SK-N-SH treated with all-trans-retinoic acid at 6 μM for 48 hours (cell line): ENCODE measurements around the gene ACE.

Source experiments
- ATAC-seq: fragments of 200-7000 bp; cut with Tn5 transposase; 3 replicates; pipeline ENCODE4 v1.9.1; 2020; ENCODE audit warnings: mild to moderate bottlenecking, moderate library complexity
- ARNTL ChIP-seq: fragments of 450-650 bp; formaldehyde crosslinking; IDR thresholded peaks from 2 replicates; pipeline ENCODE4 v1.5.0; 2020; ENCODE audit warnings: low read depth, mild to moderate bottlenecking, moderate library complexity, borderline replicate concordance
- BACH2 ChIP-seq: fragments of 250-450 bp; sonication (Bioruptor Pico); IDR thresholded peaks from 2 replicates; pipeline ENCODE4 v1.9.0; 2021; ENCODE audit warnings: mild to moderate bottlenecking, borderline replicate concordance
- CREB5 ChIP-seq: fragments of 250-450 bp; sonication (Bioruptor Pico); IDR thresholded peaks from 2 replicates; pipeline ENCODE4 v1.5.1; 2020; ENCODE audit warnings: low read depth, mild to moderate bottlenecking, moderate library complexity
- CSDC2 ChIP-seq: fragments of 250-450 bp; sonication (Bioruptor Pico); IDR thresholded peaks from 2 replicates; pipeline ENCODE4 v1.5.0; 2020; ENCODE audit warnings: mild to moderate bottlenecking, moderate library complexity
- ESRRG ChIP-seq: fragments of 250-450 bp; sonication (Bioruptor Pico); IDR thresholded peaks from 2 replicates; pipeline ENCODE4 v1.6.1; 2021; ENCODE audit warnings: mild to moderate bottlenecking
- GLIS3 ChIP-seq: fragments of 250-450 bp; sonication (Bioruptor Pico); IDR thresholded peaks from 2 replicates; pipeline ENCODE4 v1.5.0; 2020; ENCODE audit warnings: mild to moderate bottlenecking, moderate library complexity
- ISL1 ChIP-seq: fragments of 250-450 bp; sonication (Bioruptor Pico); IDR thresholded peaks from 2 replicates; pipeline ENCODE4 v2.1.2; 2022; ENCODE audit warnings: mild to moderate bottlenecking, moderate library complexity
- OSR1 ChIP-seq: fragments of 250-450 bp; sonication (Bioruptor Pico); IDR thresholded peaks from 2 replicates; pipeline ENCODE4 v1.8.0; 2022; ENCODE audit warnings: moderate library complexity, mild to moderate bottlenecking, inconsistent platforms
- PATZ1 ChIP-seq: fragments of 250-450 bp; sonication (Bioruptor Pico); IDR thresholded peaks from 2 replicates; pipeline ENCODE4 v1.8.0; 2020; ENCODE audit warnings: mild to moderate bottlenecking, moderate library complexity, borderline replicate concordance
- POU6F1 ChIP-seq: fragments of 250-450 bp; sonication (Bioruptor Pico); IDR thresholded peaks from 2 replicates; pipeline ENCODE4 v1.8.0; 2021; ENCODE audit warnings: low read depth, mild to moderate bottlenecking, moderate library complexity, borderline replicate concordance
- PPARA ChIP-seq: fragments of 250-450 bp; sonication (Bioruptor Pico); IDR thresholded peaks from 2 replicates; pipeline ENCODE4 v1.5.0; 2020; ENCODE audit warnings: mild to moderate bottlenecking, borderline replicate concordance
- RARB ChIP-seq: fragments of 250-450 bp; sonication (Bioruptor Pico); IDR thresholded peaks from 2 replicates; pipeline ENCODE4 v1.8.0; 2021; ENCODE audit warnings: mild to moderate bottlenecking, moderate library complexity
- SNAI2 ChIP-seq: fragments of 250-450 bp; sonication (Bioruptor Pico); IDR thresholded peaks from 2 replicates; pipeline ENCODE4 v1.5.0; 2020; ENCODE audit warnings: mild to moderate bottlenecking, moderate library complexity
- TCF4 ChIP-seq: fragments of 250-450 bp; sonication (Bioruptor Pico); IDR thresholded peaks from 2 replicates; pipeline ENCODE4 v1.8.0; 2021; ENCODE audit warnings: mild to moderate bottlenecking, moderate library complexity, borderline replicate concordance
- TOX ChIP-seq: fragments of 250-450 bp; sonication (Bioruptor Pico); IDR thresholded peaks from 2 replicates; pipeline ENCODE4 v1.8.0; 2021; ENCODE audit warnings: mild to moderate bottlenecking, moderate library complexity, borderline replicate concordance
- TSHZ2 ChIP-seq: fragments of 250-450 bp; sonication (Bioruptor Pico); IDR thresholded peaks from 2 replicates; pipeline ENCODE4 v1.5.0; 2020; ENCODE audit warnings: mild to moderate bottlenecking, moderate library complexity
- ZC3H10 ChIP-seq: fragments of 250-450 bp; sonication (Bioruptor Pico); IDR thresholded peaks from 2 replicates; pipeline ENCODE4 v1.5.1; 2021; ENCODE audit warnings: mild to moderate bottlenecking, moderate library complexity
- ZFP3 ChIP-seq: fragments of 250-450 bp; sonication (Bioruptor Pico); IDR thresholded peaks from 2 replicates; pipeline ENCODE4 v1.5.0; 2020; ENCODE audit warnings: mild to moderate bottlenecking, moderate library complexity
- ZFP30 ChIP-seq: fragments of 450-650 bp; formaldehyde crosslinking; IDR thresholded peaks from 2 replicates; pipeline ENCODE4 v1.5.0; 2022; ENCODE audit warnings: mild to moderate bottlenecking, moderate library complexity
- ZNF565 ChIP-seq: fragments of 450-650 bp; formaldehyde crosslinking; conservative IDR thresholded peaks from 2 replicates; pipeline ENCODE4 v1.5.0; 2020; ENCODE audit warnings: low read depth, mild to moderate bottlenecking, moderate library complexity
- ZNF70 ChIP-seq: fragments of 450-650 bp; formaldehyde crosslinking; IDR thresholded peaks from 2 replicates; pipeline ENCODE4 v1.5.0; 2020; ENCODE audit warnings: mild to moderate bottlenecking, moderate library complexity
- ZNF8 ChIP-seq: fragments of 450-650 bp; formaldehyde crosslinking; IDR thresholded peaks from 2 replicates; pipeline ENCODE4 v1.5.0; 2020; ENCODE audit warnings: mild to moderate bottlenecking, moderate library complexity
- TF ChIP-seq, protein P1 (sequence below): fragments of 250-450 bp; sonication (Bioruptor Pico); IDR thresholded peaks from 2 replicates; pipeline ENCODE4 v1.5.1; 2021; ENCODE audit warnings: mild to moderate bottlenecking, moderate library complexity

The ACE gene

GRCh38 chr17:63433746-63434591 is 42.9 kb upstream of the ACE start:
- peak; percentile 75 for ATAC-seq
- TF ChIP-seq RARB (CRISPR knock-in tag) (no peak), TOX (no peak), ZFP30 (CRISPR knock-in tag) (no peak), TCF4 (CRISPR knock-in tag) (no peak), PATZ1 (CRISPR knock-in tag) (no peak), ZNF70 (CRISPR knock-in tag) (no peak), OSR1 (no peak), CREB5 (CRISPR knock-in tag) (0 out of 2 replicates have a peak, but pooled peaks have one; percentile 5), ZC3H10 (no peak), ZFP3 (CRISPR knock-in tag) (0 out of 2 replicates have a peak, but pooled peaks have one; percentile 48), PPARA (no peak), GLIS3 (CRISPR knock-in tag) (no peak), POU6F1 (CRISPR knock-in tag) (0 out of 2 replicates have a peak, but pooled peaks have one; percentile 48), ARNTL (CRISPR knock-in tag) (no peak), SNAI2 (CRISPR knock-in tag) (0 out of 2 replicates have a peak, but pooled peaks have one; percentile 12), CSDC2 (CRISPR knock-in tag) (no peak; the same call in 1 of the 2 replicates), ZNF565 (no peak), ZNF8 (CRISPR knock-in tag) (no peak), BACH2 (no peak), ISL1 (CRISPR knock-in tag) (peak; percentile 16; the same call in 1 of the 2 replicates), TSHZ2 (CRISPR knock-in tag) (peak; percentile 21; the same call in 1 of the 2 replicates), ESRRG (CRISPR knock-in tag) (no peak)
- TF ChIP-seq, protein P1, sequence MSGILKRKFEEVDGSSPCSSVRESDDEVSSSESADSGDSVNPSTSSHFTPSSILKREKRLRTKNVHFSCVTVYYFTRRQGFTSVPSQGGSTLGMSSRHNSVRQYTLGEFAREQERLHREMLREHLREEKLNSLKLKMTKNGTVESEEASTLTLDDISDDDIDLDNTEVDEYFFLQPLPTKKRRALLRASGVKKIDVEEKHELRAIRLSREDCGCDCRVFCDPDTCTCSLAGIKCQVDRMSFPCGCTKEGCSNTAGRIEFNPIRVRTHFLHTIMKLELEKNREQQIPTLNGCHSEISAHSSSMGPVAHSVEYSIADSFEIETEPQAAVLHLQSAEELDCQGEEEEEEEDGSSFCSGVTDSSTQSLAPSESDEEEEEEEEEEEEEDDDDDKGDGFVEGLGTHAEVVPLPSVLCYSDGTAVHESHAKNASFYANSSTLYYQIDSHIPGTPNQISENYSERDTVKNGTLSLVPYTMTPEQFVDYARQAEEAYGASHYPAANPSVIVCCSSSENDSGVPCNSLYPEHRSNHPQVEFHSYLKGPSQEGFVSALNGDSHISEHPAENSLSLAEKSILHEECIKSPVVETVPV (CRISPR knock-in tag): no peak

DNA sequence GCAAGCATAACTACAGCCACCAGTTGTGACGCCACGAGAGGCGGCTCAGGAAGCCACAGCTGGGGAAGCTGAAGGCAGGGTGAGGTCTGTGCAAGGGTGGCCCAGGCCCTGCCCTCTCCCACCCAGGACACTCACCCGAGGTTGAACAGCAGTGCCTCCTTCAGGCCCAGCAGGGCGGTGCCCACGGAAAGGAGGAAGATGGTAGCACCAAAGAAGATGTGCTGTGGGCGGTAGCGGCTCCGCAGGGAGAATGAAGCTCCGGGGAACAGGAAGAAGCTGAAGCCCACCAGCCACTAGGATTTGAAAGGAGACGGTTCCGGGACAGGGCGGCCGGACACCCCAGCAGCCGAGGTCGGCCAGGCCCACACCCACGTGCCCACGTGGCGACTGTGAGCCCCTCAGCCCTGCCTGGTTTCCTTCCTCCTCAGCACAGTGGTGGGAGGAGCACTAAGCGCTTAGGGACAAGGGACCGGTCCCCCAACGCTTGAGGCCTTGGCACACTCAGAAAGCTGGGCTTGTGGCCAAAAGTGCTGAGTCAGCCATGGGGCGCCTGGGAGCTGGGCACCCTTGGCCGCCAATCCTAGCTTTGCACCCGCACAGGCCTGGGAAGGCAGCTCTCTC is 41.8 kb upstream of the ACE start:
- TF ChIP-seq, protein P1 (CRISPR knock-in tag): 0 out of 2 replicates have a peak, but pooled peaks have one; percentile 61
- no peak for TF ChIP-seq GLIS3 (CRISPR knock-in tag)
- no peak for TF ChIP-seq ZNF70 (CRISPR knock-in tag)
- peak; percentile 56; the same call in 1 of the 2 replicates for TF ChIP-seq ZFP3 (CRISPR knock-in tag)
- TF ChIP-seq CSDC2 (CRISPR knock-in tag): 0 out of 2 replicates have a peak, but pooled peaks have one; percentile 28
- 0 out of 2 replicates have a peak, but pooled peaks have one; percentile 65 for TF ChIP-seq ESRRG (CRISPR knock-in tag)
- ATAC-seq: peak; percentile 23
